ENCODE data around the gene PCARE. TPM values are rescaled to one million over a fixed set of nuclear protein-coding genes. Genes with fewer than 3 reads are reported as not detected.

Gene PCARE
- polyA plus RNA-seq, 1 donor from 2014 or later: not detected

GRCh38 chr2:29054430-29054829 lies 19.9 kb downstream of the PCARE start:
- TF ChIP-seq MXI1 (conservative IDR thresholded peaks at IDR 0.05; ENCODE audit: poor library complexity, severe bottlenecking) (no peak), CTCF (IDR thresholded peaks at IDR 0.05; ENCODE audit: poor library complexity, severe bottlenecking) (no peak), REST (IDR thresholded peaks at IDR 0.05; ENCODE audit: borderline replicate concordance) (no peak), EP300 (conservative IDR thresholded peaks at IDR 0.05; ENCODE audit: poor library complexity, severe bottlenecking) (no peak), POLR2AphosphoS5 (IDR thresholded peaks at IDR 0.05) (no peak), RAD21 (conservative IDR thresholded peaks at IDR 0.05) (no peak), TAF1 (IDR thresholded peaks at IDR 0.05; ENCODE audit: low read depth) (no peak), EZH2 (IDR thresholded peaks at IDR 0.05; ENCODE audit: borderline replicate concordance, insufficient read depth, low read length, poor library complexity, severe bottlenecking) (no peak), SMC3 (conservative IDR thresholded peaks at IDR 0.05; ENCODE audit: poor library complexity) (no peak)
- H3K4me2 ChIP-seq (ENCODE audit: low read length): no peak overlapping the region
- no peaks in the 10 kb centered on the region for H4K20me1 ChIP-seq (ENCODE audit: insufficient read depth)
- H3K27ac ChIP-seq (ENCODE audit: low read length): no peak overlapping the region
- no peaks in the 10 kb centered on the region for H3K36me3 ChIP-seq (ENCODE audit: insufficient read depth, low read length)
- H3K4me3 ChIP-seq (ENCODE audit: low read length): no peak overlapping the region
- H3K27me3 ChIP-seq (ENCODE audit: insufficient read depth, low read depth, low read length): no peaks in the 10 kb centered on the region
- no peak overlapping the region for H2AFZ ChIP-seq (ENCODE audit: low read depth, low read length)
- H3K9me2 ChIP-seq (ENCODE audit: insufficient read depth, low read length): no peaks in the 10 kb centered on the region
- no peaks in the 10 kb centered on the region for H3K9me3 ChIP-seq (ENCODE audit: low read length)
- H3K79me2 ChIP-seq (replicated peaks; ENCODE audit: insufficient read depth, low read length): no peaks in the 10 kb centered on the region
- H3K9ac ChIP-seq (ENCODE audit: low read length): no peak overlapping the region
- no peaks in the 10 kb centered on the region for H3F3A ChIP-seq (ENCODE audit: insufficient read depth, low read length, poor library complexity, severe bottlenecking)

GRCh38 chr2:29053670-29054400 lies 20.5 kb downstream of the PCARE start:
- H3K79me2 ChIP-seq (replicated peaks; ENCODE audit: insufficient read depth, low read length): no peaks in the 10 kb centered on the region
- no peaks in the 10 kb centered on the region for H3K36me3 ChIP-seq (ENCODE audit: insufficient read depth, low read length)
- H3K9me2 ChIP-seq (ENCODE audit: insufficient read depth, low read length): no peaks in the 10 kb centered on the region
- H3K9me3 ChIP-seq (ENCODE audit: low read length): no peaks in the 10 kb centered on the region
- TF ChIP-seq EP300 (conservative IDR thresholded peaks at IDR 0.05; ENCODE audit: poor library complexity, severe bottlenecking): no peak
- TF ChIP-seq RAD21 (conservative IDR thresholded peaks at IDR 0.05): peak; percentile 54
- peak; percentile 45 for TF ChIP-seq SMC3 (conservative IDR thresholded peaks at IDR 0.05; ENCODE audit: poor library complexity)
- no peak for TF ChIP-seq TAF1 (IDR thresholded peaks at IDR 0.05; ENCODE audit: low read depth)
- no peak for TF ChIP-seq EZH2 (IDR thresholded peaks at IDR 0.05; ENCODE audit: borderline replicate concordance, insufficient read depth, low read length, poor library complexity, severe bottlenecking)
- peak; percentile 38 for TF ChIP-seq CTCF (IDR thresholded peaks at IDR 0.05; ENCODE audit: poor library complexity, severe bottlenecking)
- H4K20me1 ChIP-seq (ENCODE audit: insufficient read depth): no peaks in the 10 kb centered on the region
- no peaks in the 10 kb centered on the region for H3K27me3 ChIP-seq (ENCODE audit: insufficient read depth, low read depth, low read length)
- no peak overlapping the region for H3K4me3 ChIP-seq (ENCODE audit: low read length)
- no peak overlapping the region for H2AFZ ChIP-seq (ENCODE audit: low read depth, low read length)
- no peaks in the 10 kb centered on the region for H3F3A ChIP-seq (ENCODE audit: insufficient read depth, low read length, poor library complexity, severe bottlenecking)
- no peak overlapping the region for H3K4me2 ChIP-seq (ENCODE audit: low read length)
- no peak overlapping the region for H3K27ac ChIP-seq (ENCODE audit: low read length)
- H3K9ac ChIP-seq (ENCODE audit: low read length): no peak overlapping the region

Data from neural cell (in vitro differentiated cells).